Endothelial cell of umbilical vein (primary cell): ENCODE measurements around the gene TSPAN31.

ENCODE experiments used
- CTCF ChIP-seq, 2 donors: IDR thresholded peaks; 1 replicate in 1 of 2; 2 replicates in 1 of 2; pipeline ENCODE4 v1.5.1; 2011; ENCODE audit warnings: low read length in 2 of 2, mild to moderate bottlenecking in 2 of 2, moderate library complexity in 2 of 2, control low read depth in 1 of 2, inconsistent platforms in 1 of 2, low read depth in 1 of 2; ENCODE audit not compliant: insufficient read depth in 1 of 2; ENCODE audit errors: extremely low read depth in 1 of 2
- EZH2 ChIP-seq: IDR thresholded peaks from 2 replicates; pipeline ENCODE4 v1.6.1; 2012; ENCODE audit warnings: borderline replicate concordance, low read depth, mild to moderate bottlenecking, moderate library complexity, low read length, inconsistent platforms; ENCODE audit not compliant: severe bottlenecking
- FOS ChIP-seq: IDR thresholded peaks from 2 replicates; pipeline ENCODE4 v1.6.1; 2011; ENCODE audit warnings: mild to moderate bottlenecking, low read length, moderate library complexity, borderline replicate concordance; ENCODE audit not compliant: insufficient read depth
- POLR2A ChIP-seq: IDR thresholded peaks from 2 replicates; pipeline ENCODE4 v1.6.1; 2012; ENCODE audit warnings: low read depth, mild to moderate bottlenecking, control low read depth, low read length

- TF ChIP-seq CTCF (IDR thresholded peaks at IDR 0.05; ENCODE audit: extremely low read depth in 1 of 2, insufficient read depth in 1 of 2, low read depth in 1 of 2, low read length in 2 of 2) (no peak), EZH2 (no peak), POLR2A (no peak), FOS (no peak)
Measured at GRCh38 chr12:57718641-57719528, 26.0 kb upstream of the TSPAN31 start.
